HUDEP-2 (cell line): Measurements from ENCODE around the gene KCNT1.

Source experiments
- DNase-seq, 76 experiments: peaks; one replicate each; lab custom pipeline; 2025; ENCODE audit not compliant: unreplicated experiment in 76 of 76; lab: John Stamatoyannopoulos, UW

The KCNT1 gene

DNA sequence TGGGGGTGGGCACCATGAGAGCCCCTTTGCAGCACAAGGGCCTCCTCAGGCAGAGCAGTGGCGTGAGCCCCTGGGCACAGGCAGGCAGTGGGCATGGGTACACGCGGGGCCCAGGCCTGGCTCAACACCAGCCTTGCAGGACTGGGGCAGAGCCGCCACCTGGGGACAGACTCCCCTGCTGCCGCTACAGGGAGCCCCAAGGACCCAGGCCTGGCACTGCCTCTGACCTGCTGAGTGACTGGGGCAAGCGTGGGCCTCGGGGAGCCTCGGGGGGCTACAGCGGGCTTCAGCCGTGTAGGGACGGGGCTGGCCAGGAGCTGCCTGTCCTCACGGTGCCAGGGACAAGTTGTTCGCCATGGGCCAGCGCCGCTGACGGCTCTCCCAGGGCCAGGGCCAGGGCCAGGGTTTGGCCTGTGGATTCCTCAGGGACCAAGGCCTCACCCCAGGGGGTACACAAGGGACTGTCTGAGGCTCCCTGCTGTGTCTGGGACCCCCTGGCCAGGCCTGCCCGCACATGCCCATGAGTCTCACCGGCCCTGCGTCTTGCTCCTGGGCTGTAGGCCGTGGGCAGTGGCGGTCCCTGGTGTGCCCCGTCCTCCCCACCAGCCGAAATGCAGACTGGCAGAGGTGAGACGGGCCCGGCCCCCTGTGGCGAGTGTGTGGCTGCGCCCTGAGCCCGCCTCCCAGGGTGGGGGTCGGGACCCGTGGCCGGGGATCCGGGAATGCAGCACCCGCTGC is 42.5 kb downstream of the KCNT1 start:
- no peak for DNase-seq

DNA sequence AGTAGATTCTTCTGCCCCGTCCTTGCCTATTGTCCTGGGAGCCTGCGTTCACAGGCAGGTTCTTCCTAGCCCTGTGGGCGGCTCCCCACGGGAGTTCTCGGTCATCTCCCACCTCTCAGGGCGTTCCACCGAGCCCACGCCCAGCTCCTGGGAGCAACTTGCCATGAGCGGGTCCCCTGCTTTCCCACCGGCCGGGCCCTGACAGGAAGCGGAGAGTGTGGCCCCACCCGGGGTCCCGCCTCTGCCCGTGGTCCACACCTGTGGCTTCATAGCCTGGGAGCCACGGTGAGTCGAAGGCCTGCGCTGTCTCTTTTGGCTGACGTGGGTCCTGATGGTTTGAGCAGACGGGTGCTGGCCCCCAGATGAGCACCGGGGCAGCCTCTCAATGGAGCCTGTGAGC is 43.2 kb downstream of the KCNT1 start:
- DNase-seq, result no peak

DNA sequence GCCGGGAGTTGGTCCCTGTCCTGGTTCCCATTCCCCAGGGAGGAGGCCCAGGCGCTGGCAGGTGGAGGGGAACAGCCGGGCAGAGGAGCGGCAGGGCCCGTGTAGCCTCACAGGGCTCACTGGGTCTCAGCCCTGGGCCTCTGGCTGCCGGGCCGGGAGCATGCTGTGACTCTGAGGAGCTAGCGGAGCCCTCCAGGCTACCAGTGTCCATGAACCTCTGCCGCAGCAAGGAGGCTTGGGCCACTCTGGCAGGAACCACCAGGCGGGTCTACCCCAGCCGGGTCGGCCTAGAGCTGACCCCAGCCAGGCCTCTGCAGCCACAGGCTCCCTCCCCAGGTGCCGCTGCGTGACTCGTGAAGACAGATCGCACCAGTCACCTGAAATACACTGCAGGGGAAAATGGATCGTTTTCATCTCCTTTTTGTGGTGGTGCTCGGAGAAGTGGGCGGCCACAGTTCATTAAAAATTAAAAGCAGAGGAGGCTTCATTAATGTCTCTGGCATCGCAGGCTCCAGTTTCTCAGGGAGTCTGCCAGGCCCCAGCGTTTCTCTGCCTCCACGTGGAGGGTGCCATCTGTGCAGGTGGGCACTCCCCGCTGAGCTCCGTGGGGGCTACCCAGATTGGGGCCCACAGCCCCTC is 43.8 kb downstream of the KCNT1 start:
- DNase-seq, result no peak

DNA sequence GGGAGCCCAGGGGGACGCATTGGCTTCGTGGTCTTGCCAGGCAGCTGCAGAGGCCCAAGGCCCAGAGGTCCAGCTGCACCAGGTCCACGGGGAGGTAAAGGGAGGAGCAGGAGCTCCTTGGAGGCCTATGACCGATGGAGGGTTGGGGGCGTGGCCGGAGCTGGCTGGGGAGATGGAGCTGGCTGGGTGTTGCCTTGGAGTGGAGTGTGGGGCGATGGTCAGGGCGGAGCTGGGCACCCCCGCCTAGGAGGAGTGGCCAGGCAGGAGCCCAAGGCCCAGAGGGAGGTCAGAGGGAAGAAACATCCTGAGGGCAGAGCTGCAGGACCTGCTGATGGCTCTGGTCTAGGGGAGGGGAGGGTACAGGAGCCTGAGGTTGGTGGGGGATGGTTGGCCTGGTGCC is 44.6 kb downstream of the KCNT1 start:
- peak in 9 of 76 experiments; percentile 1 to 21 (median 6) for DNase-seq

DNA sequence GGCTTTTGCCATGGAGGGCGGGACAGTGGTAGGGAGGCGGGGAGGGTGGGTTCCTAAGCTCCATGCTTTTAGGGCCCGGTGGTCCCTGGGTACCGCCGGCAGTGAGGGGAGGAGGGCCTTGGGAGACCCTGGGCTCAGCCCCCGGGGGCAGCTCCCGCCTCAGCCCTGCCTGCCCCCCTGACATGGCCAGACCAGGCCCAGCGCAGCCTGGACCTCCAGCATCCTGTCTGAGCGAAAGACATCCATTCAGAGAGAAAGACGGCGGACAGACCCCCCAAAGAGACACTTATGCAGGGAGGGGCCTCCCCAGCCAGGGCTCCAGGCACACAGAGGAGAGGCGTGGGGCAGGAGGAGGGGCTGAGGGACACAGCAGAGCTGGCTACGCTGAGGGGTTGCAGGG is 45.3 kb downstream of the KCNT1 start:
- DNase-seq, result no peak

DNA sequence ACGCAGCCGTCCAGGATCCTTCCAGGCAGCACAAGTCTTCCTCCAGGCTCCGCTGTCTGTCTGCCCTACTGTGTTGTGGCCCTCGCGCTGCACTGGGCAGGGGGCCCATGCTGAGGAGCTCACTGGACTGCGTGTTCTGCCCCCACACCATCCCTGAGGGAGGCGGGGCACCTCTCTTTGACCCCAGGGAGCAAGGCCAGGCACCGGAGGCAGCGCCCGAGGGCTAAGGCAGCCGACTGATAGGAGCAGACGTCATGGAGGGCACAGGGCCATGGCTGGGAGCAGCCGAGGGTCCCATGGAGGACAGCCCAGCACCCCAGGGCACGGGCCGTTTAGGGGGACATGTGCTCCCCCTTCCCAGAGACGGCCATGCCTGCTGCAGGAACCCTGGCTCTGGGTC is 46.7 kb downstream of the KCNT1 start:
- DNase-seq, result no peak

DNA sequence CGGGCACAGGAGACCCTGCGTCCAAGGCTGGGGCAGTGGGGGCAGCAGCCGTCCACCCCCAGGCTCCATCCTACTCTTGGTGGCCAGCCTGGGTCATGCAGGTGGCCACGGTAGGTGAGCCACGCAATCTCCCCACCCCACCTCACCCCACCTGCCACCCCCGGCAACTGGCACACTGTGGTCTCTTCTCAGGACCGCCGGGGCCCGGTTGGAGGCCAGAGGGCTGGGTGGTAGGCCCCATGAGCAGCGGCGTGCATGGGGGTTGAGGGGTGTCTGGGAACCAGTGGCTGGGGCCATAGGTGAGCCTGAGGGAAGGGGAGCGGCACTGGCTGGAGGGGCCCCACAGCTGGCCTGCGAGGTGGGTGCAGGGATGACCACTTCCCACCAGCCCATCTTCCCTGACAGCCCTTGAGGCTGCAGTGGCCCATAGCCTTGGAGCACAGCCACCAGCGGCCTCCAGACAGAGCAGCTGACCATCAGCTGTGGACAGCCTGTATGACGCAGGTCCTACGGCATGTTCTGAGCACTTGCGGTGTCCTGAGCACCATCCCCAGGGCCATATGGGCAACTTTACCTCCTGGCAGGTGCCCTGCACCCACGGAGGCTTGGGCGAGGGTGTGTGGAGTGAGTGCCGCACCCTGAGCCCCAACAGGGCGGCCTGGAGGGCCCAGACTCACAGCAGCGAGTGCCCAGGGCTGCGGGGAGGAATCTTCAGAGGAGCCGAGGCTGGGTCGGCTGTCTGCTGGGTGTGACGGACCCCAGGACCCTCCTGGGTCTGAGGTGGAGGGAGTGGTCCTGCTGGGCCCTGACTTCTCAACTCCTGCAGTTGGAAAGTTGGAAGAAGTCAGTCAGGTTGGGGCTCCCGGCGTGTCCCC is 47.4 kb downstream of the KCNT1 start:
- DNase-seq, result no peak

DNA sequence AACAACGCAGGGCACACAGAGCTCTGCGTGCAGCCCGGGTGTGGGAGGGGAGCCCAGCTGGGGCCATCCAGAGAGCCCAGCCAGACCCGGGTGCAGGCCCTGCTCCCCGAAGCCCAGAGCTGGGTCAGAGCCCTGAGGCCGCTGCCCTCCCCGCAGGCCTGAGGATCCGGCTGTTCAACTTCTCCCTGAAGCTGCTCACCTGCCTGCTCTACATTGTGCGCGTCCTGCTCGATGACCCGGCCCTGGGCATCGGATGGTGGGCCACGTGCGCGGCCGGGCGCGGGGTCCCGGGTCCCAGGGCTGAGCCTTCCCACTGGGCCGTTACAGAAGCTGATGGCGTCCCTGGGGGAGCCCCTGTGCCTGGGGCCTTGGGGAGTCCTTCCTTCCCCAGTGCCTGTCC is 48.8 kb downstream of the KCNT1 start:
- DNase-seq, result no peak

DNA sequence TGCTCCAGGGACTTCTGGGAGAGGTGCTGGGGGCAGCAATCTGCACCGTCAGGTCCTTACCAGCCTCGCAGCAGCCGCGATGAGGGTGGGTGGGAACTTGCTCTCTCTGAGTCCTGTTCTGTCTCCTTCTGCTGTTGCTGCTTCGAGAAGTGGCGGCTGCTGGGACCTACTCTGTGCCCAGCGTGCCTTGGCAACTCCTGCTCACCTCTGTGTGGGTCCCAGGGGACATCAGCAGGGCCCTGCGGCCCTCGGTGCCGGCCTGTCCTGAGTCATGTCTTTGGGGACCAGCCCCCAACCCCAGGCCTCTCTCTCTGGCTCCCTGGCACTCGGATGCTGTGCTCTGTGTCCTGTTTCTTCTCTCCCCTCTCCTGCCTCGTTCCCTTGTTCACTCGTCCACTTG is 49.5 kb downstream of the KCNT1 start:
- DNase-seq, result no peak

DNA sequence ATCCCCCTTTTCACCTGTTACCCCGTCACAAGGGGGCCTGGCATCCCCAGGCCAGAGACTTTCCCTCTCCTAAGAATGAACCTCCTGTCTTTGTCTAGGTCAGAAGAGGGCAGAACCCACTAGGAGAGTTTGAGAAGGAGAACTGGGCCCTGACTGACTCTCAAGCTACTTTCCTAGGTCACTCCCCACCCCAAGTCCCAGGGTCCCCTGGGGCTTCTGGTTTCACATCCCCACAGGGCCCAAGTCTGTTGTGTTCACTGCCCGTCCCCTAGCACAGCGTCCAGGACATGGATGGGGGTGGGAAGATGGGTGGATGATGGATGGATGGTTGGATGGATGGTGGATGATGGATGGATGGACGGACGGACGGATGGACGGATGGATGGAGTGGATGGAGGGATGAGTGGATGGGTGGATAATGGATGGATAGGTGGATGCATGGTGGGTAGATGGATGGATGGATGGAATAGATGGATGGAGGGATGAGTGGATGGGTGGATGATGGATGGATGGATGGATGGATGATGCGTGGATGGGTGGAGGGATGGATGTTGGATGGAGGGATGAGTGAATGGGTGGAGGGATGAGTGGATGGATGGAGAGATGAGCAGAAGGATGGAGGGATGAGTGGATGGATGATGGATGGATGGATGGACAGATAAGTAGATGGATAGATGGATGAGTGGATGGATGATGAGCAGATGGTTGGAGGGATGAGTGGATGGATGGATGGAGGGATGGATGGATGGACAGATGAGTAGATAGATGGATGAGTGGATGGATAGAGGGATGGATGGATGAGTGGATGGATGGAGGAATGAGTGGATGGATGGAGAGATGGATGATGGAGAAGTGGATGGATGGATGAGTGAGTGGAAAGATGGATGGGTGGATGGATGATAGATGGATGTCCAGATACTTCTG is 50.6 kb downstream of the KCNT1 start:
- DNase-seq, result no peak

DNA sequence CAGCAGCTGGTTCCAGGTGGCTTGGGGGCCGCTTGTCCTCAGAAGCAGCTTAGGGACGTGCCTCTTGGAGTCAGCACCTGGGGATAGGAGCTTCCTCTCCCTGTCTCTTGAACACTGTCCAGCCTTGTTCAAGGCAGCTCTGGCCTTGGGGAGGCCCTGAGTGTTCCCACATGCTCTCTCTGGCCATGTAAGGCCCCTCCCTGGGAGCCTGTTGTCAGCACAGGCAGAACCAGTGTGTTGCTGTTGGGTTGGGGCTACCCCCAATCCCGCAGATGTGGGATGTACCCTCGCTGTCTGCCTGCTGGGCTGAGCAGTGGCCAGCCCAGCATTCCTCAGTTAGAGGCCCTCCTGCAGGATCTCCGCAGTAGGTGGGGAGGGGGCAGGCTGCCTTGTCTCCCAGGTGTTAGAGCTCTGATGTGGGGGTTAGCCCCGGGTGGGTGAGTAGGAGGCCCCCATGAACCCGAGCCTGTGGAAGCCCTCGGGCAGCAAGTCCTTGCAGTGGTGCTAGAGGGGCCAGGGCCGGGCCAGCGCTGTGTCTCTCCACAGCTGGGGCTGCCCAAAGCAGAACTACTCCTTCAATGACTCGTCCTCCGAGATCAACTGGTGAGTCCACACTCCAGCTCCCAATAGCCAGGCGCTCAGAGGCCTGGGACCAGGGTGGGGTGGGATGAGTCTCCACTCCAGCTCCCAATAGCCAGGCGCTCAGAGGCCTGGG is 51.6 kb downstream of the KCNT1 start:
- no peak for DNase-seq

DNA sequence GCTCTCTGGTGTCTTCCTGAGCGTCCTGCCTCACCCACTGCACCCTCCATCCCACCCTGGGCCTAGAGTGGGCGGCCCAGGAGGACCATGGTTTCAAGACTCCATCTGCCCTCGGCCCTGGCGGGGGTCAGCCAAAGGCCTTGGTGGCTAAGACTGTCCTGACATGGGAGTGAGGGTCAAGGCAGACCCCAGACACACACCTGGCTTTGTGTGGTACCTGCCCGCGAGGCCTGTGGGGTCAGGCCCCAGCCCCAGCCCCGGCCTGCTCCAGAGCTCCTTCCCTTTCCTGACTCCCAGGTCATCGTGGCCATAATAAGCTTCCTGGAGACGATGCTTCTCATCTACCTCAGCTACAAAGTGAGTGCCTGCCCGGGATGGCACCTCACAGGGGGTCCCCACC is 54.6 kb downstream of the KCNT1 start:
- DNase-seq, result no peak

DNA sequence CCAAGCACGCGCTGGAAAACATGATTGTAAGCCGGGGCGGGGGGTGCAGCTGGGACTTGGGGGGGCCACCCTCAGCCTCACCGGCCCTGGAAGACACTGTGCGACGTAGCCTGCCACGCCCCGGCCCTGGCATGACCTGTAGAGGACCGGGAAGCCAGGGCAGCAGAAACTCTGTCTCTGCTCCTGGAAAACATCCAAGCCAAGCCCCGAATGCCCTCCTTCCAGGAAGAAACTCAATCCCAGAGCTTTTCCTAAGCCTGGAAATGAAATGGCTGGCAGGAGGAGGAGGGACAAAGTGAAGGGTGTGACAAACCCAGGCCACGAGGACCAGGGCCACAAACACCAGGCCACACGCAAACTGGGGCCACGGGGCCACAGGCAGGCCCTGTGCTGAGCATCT is 55.4 kb downstream of the KCNT1 start:
- no peak for DNase-seq

DNA sequence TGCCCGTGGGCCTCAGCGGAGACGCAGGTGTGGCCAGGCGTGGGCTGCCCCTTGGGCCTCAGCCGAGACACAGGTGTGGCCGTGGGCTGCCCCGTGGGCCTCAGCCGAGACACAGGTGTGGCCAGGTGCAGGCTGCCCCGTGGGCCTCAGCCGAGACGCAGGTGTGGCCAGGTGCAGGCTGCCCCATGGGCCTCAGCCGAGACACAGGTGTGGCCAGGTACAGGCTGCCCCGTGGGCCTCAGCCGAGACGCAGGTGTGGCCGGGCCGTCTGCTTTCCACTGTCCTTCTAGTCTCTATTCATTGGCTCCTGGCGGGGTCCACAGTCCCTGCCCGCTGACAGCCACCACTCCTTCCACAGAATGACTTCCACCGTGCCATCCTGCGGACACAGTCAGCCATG is 56.1 kb downstream of the KCNT1 start:
- DNase-seq, result no peak

DNA sequence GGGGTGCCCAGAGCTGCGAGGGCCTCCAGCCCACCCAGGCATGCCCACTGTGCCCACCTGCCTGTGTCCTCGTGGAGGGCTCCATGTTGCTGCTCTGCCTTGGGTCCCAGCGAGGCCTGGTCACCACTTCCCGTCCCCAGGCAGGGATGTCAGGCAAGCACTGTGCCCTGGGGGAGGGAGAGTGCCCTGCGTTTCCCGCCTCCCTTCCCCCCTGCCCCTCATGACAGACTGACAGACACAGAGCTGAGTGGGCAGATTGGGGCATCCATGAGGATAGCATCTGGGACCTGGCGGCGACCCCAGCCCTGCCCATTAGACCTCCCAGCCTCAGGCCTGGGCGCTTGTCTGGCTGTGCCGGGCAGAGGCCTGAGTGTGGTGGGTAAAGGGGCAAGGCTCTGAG is 56.9 kb downstream of the KCNT1 start:
- no peak for DNase-seq

DNA sequence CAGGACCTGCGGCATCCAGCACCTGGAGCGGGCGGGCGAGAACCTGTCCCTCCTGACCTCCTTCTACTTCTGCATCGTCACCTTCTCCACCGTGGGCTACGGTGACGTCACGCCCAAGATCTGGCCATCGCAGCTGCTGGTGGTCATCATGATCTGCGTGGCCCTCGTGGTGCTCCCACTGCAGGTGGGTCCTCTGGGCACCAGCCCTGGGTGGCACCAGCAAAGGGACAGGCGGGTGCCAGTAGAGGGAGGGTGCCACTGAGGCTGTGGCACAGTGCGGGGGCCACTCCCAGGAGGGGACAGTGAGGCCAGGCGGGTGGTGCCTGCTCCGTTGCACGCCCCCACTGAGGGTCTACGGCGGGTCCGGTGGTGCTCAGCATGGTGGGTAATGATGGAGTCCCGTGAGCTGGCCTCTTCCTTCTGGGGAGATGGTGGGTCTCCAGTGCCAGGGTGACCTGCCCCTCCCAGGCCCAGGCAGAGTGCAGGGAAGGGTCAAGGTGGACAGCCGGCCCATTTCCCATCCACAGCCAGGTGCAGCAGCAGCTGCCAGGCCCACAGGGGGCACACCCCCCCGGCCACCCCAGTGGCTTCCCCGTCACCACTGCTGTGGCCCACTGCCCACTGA is 57.8 kb downstream of the KCNT1 start:
- DNase-seq, result no peak

DNA sequence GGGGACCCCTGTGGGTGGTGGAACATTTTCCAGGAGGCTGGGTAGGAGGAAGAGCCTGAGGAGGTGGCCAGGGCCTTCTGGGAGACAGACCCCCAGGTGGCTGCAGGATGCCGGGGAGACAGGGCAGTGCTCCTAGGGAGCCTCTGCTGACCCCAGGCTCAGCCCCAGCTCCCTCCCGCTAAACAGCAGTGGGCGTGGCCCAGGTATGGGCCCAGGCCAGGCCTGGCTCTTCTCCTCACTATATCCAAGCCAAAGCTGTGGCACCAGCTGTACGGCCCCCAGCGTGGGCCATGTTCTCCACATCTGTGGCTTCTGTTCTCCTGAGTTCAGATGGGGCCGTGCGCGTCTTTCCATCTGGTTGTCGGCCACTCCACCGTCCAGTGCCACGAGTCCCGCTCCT is 58.5 kb downstream of the KCNT1 start:
- DNase-seq, result no peak

DNA sequence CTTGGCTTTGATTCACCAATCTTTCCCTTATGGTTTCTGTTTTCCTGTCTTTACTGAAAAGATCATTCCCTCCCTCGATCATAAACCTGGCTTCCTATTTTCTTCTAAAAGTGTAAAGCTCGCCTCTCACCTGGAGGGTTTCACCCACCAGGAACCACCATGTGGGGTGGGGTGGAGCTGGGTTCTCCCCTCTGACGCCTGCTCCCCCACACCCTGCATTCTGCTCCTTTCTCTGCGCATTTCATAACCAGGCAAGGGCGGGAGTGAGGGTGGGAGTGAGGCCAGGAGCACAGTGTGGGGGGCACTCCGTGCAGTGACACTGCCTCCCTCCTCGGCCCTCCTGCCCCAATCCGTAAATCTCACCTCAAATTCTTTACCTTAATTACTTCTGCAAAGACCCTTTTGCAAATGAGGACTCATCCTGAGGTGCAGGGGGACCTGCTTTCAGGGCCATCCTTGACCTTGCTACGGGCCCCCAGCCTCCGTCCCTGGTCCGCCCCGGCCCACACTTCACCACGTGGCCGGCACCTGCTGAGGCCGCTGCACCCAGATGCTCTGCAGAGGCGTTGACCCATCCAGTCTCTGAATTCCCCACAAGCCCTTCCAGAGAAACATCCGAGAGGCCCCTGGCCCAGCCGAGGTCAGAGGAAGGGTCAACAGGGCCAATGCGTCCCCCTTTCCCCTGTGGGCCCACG is 59.3 kb downstream of the KCNT1 start:
- no peak for DNase-seq

DNA sequence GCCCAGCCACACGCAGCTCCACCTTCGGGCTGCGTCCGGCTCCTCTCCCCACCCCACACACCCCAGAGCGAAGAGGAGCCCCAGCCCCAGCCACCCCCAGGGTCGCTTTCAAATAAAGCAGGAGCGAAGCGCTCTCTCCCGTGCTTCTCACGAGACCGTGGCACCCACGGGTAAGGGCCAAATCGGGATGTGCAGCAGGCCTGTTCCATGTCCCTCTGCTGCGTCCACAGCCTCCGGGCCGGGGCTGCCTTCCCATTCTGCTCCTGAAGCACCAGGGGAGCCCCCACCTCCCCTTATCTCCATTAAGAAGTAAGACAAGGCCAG is 59.8 kb downstream of the KCNT1 start:
- no peak for DNase-seq
